22Rv1 (cell line): Measurements from ENCODE around the gene TEK.

Source experiments
- CTCF ChIP-seq: fragments of 450-650 bp; IDR thresholded peaks from 2 replicates; pipeline ENCODE4 v1.5.1; 2017; ENCODE audit warnings: mild to moderate bottlenecking
- ZFX ChIP-seq: fragments of 450-650 bp; IDR thresholded peaks from 2 replicates; pipeline ENCODE4 v1.6.1; 2017; ENCODE audit warnings: antibody characterized with exemption, borderline replicate concordance

GRCh38 chr9:27090231-27090630 lies 18.8 kb upstream of the TEK start:
- no peak for TF ChIP-seq CTCF
- TF ChIP-seq ZFX: no peak
